HG03066 (cell line): ENCODE measurements around the gene MIDN.

Source experiments
- ATAC-seq: cut with Tn5 transposase; IDR thresholded peaks from one replicate; pipeline ENCODE4 v1.9.1; 2021; ENCODE audit warnings: low read depth; ENCODE audit not compliant: unreplicated experiment

Gene MIDN

GRCh38 chr19:1220477-1220930, 27.9 kb upstream of the MIDN start:
- no peak for ATAC-seq

GRCh38 chr19:1220976-1221903, 27.1 kb upstream of the MIDN start:
- ATAC-seq, result no peak

- no peak for ATAC-seq
Measured at GRCh38 chr19:1221904-1222255, 26.5 kb upstream of the MIDN start.

GRCh38 chr19:1222394-1222793, 26.0 kb upstream of the MIDN start:
- no peak for ATAC-seq

- no peak for ATAC-seq
Measured at GRCh38 chr19:1223018-1223855, 25.1 kb upstream of the MIDN start.

- ATAC-seq, result no peak
Measured at GRCh38 chr19:1224047-1224825, 24.1 kb upstream of the MIDN start.

- ATAC-seq, result no peak
Measured at GRCh38 chr19:1224847-1225246, 23.5 kb upstream of the MIDN start.

GRCh38 chr19:1225440-1226226, 22.8 kb upstream of the MIDN start:
- ATAC-seq, result no peak

GRCh38 chr19:1226227-1226518, 22.2 kb upstream of the MIDN start:
- ATAC-seq, result no peak

GRCh38 chr19:1226522-1227303, 21.7 kb upstream of the MIDN start:
- no peak for ATAC-seq

- no peak for ATAC-seq
Measured at GRCh38 chr19:1227304-1228054, 20.9 kb upstream of the MIDN start.

GRCh38 chr19:1228161-1228957, 20.0 kb upstream of the MIDN start:
- no peak for ATAC-seq

GRCh38 chr19:1229056-1229923, 19.1 kb upstream of the MIDN start:
- no peak for ATAC-seq

GRCh38 chr19:1229924-1230782, 18.2 kb upstream of the MIDN start:
- ATAC-seq, result no peak

- ATAC-seq, result no peak
Measured at GRCh38 chr19:1230783-1231489, 17.4 kb upstream of the MIDN start.
